ENCODE results near the gene LMBR1L.
"Not testable (repeated sequence)": the region's sequence is repeated elsewhere in the genome, so short reads cannot be mapped to it uniquely, and the experiment has no call there.

The LMBR1L gene

DNA sequence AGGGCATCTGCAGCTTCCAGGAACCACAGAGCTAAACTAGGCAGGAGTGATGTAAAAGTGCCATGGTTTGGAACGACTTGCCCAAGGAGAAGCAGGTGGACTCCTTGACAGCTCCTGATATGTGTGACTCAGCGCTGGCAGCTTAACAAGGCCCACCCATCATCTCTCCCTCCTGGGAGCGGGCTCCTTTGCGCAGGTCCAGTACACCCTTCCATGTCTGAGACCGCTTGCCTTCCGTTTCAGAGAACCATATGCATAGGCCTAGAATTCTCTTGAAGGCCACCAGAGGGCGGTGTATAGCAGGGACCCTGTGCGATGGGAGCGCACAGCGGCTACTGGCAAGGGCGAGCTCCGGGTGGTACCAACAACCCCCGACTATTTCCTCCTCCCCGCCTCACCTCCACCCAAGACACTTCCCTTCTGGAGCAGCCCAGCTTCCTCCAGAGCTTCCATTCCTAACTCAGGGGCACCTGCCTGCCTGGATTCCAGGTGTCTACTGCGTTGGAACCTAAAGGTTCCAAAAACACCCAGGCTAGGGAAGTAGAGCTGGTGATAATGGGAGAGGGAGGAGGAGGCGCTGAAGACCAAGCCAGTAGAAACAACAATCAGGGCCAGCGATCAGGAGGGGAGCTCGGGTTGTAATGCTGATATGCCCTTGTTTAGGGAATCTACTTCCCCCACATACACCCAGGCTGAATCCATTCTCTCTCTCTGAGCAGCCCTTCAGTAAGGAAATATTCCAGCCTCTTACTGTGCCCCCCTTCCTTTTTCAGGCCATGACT, 22.3 kb downstream of the LMBR1L start:
- DNase-seq (ENCODE audit: low spot score) = peak; percentile 89

DNA sequence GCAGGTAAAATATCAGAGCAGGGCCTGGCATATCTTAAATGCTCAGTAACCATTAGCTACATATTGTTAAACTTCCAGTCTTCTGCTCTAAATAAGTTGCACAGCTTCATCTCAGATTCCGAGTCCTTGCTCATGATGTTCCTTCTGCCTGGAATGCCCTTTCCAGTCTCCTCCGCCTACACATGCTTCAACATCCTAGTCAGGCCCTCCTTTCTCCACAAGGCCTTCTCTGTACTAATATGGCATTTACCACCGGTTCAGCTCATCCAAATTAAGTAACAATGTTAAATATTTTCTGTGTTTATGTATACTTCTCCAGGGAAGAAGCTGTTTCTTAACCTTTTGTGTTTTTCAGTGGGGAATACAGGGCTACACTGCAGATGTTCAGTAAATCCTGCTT, 24.5 kb downstream of the LMBR1L start:
- no peak for DNase-seq (ENCODE audit: low spot score)

DNA sequence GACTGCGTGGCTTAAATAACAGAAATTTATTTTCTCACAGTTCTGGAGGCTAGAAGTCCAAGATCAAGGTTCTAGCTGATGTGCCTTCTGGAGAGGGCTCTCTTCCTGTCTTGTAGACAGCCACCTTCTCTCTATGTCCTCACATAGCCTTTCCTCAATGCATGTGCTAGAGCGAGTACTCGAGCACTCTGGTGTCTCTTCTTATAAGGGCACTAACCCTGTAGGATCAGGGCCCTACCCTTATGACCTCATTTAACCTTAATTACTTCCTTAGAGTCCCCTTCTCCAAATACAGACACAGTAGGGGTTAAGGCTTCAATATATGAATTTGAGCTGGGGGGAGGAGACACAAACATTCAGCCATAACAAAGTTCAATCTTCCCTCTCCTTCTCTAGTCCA, 26.2 kb downstream of the LMBR1L start:
- DNase-seq (ENCODE audit: low spot score) = no peak

DNA sequence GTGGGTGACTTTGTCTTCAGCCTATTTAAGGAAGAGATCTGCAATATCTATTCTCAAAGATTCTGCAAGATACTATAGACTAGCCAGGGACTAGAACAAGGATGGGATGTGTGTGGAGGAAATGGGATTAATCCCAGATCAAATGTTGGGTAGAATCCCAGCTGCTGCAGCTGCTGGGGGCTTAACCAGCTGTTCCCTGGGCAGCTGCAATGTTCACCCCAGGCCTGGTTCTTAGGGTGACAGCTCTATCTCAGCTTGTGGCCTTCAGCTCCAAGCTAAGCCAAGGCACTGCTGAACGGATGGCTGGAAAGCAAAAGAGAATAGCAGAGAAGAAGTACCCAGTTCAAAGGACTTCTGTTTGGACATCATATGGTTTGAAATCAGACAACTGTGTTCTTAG, 30.9 kb downstream of the LMBR1L start:
- DNase-seq (ENCODE audit: low spot score) = no peak

DNA sequence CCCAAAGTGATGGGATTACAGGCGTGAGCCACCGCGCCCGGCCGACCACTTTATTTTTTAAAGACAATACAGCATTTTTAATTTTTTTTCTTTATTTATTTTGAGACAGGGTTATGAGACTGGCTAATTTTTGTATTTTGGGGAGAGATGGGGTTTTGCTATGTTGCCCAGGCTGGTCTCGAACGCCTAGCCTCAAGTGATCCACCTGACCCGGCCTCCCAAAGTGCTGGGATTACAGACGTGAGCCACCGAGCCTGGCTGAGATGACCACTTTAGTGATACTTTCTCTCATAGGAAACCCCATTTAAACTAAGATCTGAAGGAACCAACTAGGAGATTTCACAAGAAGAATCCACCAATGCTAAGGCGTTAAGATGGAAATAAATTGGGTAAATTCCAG, 39.7 kb downstream of the LMBR1L start:
- DNase-seq (ENCODE audit: low spot score) = no peak

DNA sequence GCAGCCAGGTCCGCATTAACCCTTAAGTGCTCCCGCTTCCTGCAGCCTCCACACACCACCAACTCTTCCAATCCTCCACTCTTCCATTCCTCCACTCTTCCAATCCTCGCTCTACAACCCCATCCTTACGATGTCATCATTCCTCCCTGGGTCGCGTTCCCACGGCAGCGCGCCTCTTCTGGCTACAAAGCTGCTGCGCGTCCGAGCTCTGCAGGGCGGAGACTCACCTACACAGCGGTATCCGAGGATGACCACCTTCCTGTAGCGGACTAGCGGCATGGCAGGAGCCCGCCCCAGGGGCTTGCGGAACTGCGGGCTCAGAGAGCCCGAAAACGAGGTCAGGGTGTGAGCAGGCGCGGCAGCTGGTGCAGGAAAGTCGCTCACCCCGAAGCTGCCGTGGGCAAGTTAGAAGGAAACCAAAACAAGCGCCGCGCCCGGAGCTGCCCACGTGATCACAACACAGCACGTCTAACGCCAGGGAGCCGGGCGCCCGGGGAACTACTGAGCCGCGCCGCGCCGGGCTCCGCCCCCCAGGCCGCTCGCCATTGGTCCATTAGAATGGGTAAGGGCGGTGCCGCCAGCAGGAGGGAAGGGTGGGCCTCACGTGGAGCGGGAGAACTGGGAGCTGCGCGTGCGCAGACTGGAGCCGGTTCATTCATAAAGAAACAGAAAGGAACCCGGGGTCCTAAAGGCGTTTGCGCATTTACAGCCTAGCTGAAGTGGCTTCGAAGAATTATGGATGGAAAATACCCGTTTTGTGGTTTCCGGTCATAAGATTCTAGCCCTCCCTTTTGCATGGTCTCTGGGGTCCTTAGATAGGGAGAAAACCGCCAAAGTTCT, 40.9 kb downstream of the LMBR1L start, which contains the start of gene RHEBL1:
RHEBL1 (minus strand) TSS at position 473 of the 840 bp plus-strand sequence; CDS start at position 279, 194 bp downstream.
- peak; percentile 98 for DNase-seq (ENCODE audit: low spot score)

DNA sequence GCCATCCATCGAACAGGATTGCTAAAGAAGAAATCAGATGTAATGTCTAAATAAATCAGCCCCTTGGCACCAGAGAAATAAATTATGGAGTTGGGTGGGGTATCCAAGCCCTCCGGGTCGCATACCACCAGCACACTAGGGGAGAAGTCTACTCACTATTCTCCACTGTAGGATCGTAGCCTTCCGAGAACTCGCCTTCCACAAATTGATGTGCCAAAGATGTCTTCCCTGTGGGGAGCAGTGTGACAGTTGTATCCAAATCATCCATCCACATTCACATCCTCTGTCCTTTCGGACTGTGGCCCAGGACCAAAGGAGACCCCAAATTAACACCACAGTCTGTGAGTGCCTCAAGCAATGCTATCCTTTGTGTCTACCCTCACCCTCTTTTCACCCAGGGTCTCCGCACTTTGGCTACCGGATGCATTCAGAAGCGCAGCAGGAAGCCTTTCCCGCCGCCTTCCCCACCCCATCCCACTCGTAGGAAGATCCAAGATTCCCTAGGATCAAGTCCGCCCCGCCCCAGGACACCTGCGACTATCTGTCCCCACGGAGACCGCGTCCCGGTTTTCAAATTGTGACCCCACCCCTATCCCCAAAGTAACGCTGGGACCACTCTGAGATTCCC, 41.7 kb downstream of the LMBR1L start:
- DNase-seq (ENCODE audit: low spot score) = no peak

DNA sequence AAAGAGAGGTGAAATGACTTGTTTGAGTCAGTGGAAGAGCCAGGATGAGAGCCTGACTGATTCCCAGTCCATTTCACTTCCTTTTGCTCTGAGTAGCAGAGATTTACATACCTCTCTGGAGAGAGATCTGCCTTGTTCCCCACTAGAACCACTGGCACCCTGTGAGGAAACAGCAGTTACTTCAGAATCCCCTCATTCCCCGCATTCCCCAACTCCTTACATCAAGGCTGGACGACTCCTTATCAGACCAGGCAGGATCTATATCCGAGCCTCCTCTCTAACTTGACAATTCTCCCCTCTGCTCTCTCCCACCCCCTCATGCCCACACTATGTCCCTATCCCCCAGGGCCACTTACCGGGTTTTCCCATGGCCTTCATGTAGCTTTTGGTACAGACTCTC, 44.5 kb downstream of the LMBR1L start:
- DNase-seq (ENCODE audit: low spot score) = no peak

DNA sequence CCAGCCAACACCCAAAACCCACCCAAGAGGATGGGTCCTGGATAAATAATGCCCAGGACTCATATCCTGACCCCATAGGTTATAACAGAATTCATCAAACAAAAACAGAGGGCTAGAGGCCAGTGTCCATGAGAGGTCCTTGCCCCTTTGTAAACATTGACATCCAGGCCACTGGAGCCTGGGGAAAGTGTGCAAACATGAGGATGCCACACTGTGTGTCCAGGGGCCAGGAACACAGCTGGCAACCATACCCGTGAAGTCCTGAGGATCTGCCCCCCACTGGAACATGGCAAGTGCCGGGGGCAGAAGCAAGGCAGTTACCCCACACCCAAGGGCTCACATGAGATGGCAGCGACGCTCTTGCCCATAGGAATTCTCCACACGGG, 45.9 kb downstream of the LMBR1L start:
- DNase-seq (ENCODE audit: low spot score) = no peak

DNA sequence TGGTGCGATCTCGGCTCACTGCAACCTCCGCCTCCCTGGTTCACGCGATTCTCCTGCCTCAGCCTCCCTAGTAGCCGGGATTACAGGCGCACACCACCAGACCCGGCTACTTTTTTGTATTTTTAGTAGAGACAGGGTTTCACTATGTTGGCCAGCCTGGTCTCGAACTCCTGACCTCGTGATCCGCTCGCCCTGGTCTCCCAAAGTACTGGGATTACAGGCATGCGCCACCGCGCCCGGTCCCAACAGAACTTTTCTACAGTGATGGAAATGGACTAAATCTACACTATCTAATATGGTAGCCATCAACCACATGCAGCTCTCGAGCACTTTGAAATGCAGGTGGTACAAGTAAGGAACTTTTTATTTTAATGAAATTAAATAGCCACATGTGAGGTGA, 48.7 kb downstream of the LMBR1L start:
- DNase-seq (ENCODE audit: low spot score) = not testable (repeated sequence)

DNA sequence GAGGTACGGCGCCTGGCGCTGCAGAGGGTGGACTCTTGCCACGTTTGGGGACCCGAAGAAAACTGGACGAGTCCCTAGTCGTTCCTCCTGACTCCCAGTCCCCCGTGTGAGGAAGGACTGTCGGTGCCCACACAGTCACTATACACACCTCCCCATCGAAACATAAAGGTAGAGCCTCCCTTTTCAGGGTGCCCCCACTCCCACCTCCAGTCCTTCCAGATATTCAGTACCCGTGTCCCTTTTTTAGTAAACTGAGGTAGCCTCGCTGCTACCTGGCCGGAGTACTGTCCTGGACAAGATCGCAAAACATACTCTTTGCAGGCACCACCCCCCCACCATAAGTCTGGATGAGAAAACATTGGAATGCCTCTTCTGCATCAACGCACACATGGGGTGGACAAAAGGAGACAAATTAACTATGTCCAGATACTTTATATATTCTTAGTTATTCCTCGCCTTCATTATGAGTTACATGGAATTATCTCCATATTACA, 49.4 kb downstream of the LMBR1L start:
- DNase-seq (ENCODE audit: low spot score) = no peak

DNA sequence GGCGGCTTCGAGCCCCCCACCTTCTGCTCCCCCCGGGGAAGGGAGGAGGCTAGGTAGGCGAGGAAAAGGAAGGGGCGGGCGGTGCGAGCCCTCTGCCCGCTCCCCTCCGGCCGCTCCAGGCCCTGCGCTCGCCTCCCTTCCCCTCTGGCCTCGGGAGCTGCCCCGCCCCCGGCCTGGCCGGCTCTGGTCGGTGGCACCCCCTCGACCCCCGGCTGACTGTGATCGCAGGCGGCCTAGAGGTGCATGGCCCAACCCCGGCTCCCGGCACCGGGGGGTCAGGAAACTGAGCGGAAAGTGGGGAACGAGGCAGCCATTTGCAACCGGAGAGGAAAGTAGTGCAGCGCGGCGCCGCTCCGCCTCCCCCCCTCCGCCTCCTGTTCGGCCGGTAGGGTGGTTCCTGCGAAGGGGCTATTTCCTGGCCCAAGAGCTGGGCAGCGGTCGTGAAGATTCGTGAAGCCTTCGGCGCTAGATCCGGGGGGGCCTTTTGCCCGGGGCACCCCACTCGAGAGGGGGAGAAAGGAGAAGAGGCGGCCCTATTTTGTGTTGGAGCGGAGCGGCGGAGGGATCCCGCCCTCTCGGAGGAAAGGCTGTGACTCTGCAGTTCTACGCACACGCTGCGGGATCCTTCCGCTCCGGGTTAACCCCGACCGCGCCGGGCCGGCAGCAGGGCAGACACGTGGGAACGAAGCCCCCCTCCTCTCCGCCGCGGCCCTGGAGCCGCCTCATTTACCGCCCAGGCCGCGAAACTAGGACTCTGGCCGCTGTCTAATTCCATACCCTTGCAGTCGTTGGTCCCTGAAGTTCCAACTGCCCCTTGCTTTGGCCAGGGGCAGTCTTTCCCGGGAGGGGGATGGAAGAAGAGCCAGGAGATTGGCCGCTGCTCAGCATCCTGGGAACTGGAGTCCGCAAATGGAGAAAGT, 50.1 kb downstream of the LMBR1L start, which contains the start of gene KMT2D:
KMT2D (minus strand) TSS at position 558 of the 920 bp plus-strand sequence. CDS start 5,470 bp downstream, outside the sequence.
- DNase-seq (ENCODE audit: low spot score) = peak; percentile 95

DNA sequence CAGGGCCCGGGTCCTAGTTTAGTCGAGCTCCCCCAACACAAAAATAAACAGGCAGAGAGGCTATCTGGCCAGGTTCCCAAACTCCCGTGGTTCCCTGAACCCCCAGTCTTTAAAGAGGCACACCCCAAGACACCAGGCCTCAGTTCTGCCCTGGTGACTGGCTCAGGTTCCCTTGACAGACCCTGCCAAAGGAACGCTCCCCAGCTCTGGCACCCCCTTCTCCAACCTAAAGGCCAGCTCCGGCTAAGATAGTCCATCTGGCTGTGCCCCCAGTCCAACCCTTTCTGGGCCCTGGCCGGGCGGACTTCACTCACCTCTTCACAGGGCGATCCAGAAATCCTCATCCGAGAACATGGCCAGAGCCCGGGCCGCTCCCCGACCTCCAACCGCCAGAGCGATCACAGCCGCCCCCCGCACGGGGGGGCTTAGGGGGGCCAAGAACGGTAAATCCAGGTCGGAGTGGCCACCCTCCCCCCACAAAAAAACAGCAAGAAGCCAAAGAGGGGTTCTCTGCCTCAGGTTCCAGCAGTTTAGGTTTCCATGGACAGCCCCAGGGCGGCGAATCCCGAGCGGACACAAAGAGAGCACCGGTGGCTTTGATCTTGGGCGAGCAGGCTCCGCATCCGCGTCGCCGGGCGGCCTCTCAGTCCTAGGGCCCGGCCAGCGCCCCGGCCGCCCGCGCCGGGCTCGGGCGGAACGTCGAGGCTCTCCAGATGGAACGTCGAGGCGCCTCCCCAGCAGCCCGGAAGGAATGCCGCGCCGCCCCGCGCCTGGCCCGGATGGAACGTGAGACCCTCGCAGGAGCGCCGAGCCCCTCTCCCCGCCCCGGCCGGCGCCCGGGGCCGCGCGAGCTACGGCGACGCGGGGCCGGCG, 51.1 kb downstream of the LMBR1L start:
- DNase-seq (ENCODE audit: low spot score) = peak; percentile 65

DNA sequence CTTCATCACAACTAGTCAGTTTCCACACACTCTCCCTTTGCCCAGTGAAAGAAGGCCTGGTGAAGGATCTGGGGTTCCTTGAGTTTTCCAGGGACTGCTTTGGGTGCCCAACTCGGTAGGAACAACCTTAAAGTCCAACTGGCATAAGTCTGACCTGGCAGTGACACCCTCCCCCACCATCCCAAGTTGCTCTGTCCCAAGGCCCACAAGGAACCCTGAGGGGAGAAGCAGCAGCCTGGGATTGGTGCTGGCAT, 51.7 kb downstream of the LMBR1L start:
- DNase-seq (ENCODE audit: low spot score) = no peak

DNA sequence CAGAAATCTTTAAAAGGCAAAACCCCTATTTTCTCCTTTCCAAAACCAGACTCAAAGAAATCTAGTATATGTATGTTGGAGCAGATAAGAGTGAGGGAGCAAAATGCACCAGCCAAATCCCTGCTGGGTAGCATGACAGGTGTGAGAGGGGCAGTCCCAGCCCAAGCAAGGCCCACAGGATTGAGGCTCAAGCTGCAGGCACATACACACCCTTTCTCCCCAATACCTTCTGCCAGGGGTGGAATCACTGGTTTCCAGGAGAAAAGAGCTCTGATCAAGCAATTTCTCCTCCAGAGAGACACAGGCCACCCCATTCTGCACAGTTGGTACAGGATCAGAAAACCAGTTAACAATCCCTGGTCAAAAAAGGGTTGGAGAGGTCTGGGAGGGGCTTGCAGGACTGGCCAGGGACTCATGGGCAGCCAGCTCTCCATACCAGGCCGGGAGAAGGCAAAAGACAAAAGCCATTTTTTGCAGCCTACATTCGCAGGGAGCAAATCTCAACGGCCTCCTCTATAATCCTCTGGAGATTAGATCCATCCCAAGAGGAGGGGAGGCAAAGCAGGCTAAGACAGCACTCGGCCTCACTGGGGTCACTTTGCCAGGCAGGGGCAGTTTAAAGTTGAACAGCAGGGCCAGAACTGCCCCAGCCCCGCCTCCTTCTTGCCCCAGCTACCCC, 52.1 kb downstream of the LMBR1L start:
- DNase-seq (ENCODE audit: low spot score) = no peak

DNA sequence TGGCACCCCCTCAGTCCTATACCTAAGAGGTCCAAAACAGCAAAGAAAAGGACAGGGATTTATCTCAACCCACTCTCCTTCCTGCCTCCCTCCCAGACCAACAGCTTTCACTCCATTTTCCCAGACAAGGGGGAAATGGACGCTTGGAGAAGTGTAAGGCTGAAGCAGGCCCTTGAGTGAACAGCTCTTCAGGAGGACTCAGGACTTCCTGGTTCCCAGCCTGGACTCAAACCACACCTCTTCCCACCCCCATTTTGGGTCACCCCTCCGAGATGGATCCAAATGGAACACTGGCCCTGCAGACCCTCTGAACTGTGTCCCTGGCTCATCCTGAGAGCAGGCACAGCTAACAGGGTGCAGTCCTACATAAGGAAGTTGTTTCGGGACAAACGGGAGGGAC, 52.8 kb downstream of the LMBR1L start:
- no peak for DNase-seq (ENCODE audit: low spot score)

DNA sequence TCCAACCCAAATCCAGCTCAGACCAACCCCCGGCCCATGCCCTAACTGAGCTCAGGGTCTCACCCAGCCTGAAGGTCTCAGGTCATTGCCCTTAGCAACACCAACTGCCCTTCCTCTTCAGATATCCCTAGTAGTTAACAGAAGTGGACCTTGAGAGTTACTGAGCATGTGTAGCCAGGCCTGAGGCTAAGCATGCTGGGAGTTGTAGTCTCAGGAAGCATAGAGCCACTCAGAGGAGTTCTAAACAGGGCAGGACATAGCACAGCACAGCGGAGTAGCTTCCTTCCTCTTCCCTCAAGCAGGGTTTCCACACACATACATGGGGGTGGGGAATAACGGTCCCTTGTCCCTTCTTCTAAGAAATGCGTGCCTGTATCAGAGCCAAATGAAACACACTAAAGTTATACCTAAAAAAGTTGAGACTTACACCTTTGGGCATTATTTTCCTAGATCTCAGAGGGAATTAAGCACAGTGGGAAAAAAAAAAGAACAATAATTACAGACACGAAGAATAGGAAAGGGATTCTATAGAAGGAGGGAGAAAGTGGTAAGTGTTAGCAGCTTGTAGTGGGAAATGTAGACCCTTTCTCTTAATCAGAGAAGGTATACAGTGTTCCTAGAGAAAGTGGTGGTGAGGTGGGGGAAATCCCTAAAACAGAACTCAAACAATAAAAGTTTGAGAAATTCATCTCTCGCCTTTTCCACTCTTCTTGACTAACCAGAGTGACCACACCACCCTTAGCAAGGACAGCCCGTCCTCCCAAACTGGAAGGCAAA, 54.5 kb downstream of the LMBR1L start:
- peak; percentile 90 for DNase-seq (ENCODE audit: low spot score)

DNA sequence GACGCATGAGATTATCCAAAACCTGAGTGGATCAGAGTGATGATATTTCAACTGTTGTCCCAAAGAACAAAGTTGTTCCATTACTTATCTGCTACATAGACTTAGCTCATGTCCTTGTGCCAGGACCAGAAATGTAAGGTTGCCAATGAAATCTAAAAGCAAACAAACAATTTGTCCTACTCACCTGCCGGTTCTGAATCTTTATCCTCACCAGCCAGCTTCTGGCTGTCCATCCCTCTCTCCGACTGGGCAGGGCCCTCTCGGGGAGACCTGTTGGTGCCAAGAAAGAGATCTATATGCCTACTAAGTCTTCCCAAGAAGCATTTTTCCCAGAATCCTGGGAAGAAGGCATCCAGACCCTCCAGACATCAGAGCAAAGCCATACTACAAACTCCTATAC, 55.6 kb downstream of the LMBR1L start:
- DNase-seq (ENCODE audit: low spot score) = no peak

DNA sequence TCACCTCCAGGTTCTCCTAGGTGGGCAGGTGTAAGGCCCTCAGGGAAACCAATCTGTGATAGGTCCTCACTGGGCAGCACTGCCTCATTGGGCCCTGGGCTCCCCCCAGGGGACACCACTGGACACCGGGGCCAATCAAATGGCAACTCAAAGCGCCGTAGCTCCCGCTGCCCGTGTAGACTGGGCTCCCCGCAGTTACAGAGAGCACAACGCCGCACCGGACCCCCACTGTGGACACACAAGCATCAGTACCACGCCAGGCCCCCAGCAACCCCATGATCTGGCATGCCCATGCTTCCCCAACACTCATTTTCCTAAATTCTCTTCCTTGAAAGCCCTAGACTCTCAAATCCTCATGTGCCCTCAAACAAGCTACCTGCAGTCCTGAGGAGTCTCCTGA, 56.1 kb downstream of the LMBR1L start:
- no peak for DNase-seq (ENCODE audit: low spot score)

Data from AG08396 (cell line).